GM19452 (cell line): Measurements from ENCODE around the gene DDX52.
"Not testable (repeated sequence)": the region's sequence is repeated elsewhere in the genome, so short reads cannot be mapped to it uniquely, and the experiment has no call there.

Source experiments
- ATAC-seq: cut with Tn5 transposase; IDR thresholded peaks from one replicate; pipeline ENCODE4 v1.9.1; 2021; ENCODE audit not compliant: unreplicated experiment

The DDX52 gene, protein sequence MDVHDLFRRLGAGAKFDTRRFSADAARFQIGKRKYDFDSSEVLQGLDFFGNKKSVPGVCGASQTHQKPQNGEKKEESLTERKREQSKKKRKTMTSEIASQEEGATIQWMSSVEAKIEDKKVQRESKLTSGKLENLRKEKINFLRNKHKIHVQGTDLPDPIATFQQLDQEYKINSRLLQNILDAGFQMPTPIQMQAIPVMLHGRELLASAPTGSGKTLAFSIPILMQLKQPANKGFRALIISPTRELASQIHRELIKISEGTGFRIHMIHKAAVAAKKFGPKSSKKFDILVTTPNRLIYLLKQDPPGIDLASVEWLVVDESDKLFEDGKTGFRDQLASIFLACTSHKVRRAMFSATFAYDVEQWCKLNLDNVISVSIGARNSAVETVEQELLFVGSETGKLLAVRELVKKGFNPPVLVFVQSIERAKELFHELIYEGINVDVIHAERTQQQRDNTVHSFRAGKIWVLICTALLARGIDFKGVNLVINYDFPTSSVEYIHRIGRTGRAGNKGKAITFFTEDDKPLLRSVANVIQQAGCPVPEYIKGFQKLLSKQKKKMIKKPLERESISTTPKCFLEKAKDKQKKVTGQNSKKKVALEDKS

DNA sequence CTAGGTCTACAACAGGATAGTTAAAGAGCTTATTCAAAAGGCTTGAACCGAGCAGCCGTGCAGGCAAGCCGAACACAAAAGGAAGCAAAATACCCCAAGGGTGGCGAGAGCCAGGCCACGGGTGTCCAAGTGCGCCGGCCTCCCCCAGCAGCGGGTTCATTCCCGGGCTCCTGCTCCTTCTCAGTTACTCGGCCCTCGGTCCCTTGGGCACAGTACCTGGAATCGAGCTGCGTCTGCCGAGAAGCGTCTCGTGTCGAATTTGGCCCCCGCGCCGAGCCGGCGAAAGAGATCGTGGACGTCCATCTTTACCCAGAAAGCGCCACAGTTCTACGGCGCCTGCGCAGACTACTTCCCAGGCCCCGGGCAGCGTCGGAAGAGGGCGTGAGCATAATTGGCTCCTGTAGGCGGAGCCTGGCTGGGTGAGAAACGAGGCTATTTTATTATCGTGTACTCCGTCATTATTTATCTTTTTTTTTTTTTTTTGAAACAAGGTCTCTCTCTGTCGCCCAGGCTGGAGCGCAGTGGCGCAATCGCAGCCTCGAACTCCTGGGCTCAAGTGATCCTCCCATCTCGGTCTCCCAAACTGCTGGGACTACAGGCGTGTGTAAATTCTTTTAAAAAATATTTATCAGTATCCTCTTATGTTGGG lies at the start of gene DDX52:
TSS of gene DDX52 (minus strand) at position 329 of the 649 bp plus-strand sequence. CDS start at position 303, 26 bp downstream.
- peak; percentile 80 for ATAC-seq

DNA sequence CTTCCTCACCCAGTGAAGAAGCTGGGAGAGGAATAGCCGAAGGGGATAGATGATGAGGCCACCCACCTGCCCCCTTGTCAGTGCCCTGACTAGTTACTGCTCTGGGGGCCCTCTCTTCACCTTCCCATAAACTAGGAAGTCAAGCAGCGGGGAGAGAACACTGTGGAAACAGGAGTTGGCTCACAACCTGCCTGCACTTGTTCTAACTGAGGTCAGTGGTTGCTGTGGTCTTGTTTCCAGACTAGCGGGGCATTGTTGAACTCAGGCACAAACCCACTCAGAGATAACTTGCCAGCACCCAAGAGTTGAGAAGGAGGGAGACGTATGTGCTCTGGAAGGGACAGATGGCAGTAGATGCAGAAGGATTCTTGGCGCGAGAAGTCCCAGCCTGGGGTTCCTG lies 48.6 kb upstream of the DDX52 start:
- no peak for ATAC-seq

DNA sequence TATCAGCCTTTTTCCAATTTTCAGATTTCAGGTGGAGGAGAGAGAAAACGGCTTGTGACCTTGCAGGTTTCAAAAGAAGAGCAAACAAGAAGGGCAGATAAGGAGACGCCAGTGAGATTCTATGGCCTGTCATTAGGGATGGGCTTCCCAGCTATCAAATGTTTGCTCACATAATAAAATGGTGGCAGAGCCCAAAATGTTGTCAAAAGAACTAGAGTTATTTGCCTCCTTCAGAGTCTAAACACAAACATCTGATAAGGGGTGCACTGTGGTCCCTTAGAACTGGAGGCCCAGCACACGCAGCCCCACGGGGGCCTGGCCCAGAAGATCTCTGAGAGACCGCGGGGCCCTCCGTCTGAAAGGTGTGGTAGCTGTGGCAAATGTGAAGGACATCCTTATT lies 46.1 kb upstream of the DDX52 start:
- no peak for ATAC-seq

DNA sequence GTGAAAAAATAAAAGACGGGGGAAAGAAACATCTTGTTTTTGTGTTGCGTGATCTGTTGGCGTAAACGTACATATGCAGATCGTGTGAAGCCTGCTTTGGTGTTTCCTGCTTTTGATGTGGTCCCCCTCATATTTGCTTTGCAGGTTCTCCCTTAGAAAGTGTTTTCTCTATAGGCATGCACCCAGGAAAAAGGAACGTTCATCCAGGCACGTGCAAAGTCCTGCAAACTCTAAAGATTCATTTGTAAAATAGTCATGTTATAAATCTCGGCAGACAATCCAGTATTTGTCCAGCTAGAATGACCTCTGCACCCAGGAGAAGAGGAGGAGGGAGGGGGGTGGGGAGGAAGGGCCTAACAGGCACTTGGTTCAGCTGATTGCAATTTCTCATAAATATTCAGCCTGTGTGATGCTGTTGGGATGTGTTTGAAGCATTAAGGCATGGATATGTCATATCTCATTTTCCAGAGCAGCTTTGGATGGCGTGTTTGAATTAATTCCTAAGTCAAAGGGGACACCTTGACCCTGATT lies 40.3 kb upstream of the DDX52 start:
- no peak for ATAC-seq

DNA sequence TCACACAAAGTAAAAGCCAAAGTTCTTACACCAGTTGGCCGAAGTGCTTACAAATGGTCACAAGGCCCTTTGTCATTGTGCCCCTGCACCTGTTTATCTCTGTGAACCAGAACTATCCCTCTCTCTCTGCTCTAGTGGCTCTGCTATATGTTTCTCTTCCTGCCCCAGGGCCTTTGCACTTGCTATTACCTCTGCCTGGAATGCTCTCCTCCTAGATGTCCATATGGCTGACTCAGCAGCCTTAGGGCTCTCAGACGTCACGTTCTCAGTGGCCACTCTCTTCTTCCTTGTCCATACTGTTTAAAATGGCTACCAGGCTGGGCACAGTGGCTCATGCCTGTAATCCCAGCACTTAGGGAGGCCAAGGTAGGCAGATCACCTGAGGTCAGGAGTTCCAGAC lies 38.8 kb upstream of the DDX52 start:
- no peak for ATAC-seq

DNA sequence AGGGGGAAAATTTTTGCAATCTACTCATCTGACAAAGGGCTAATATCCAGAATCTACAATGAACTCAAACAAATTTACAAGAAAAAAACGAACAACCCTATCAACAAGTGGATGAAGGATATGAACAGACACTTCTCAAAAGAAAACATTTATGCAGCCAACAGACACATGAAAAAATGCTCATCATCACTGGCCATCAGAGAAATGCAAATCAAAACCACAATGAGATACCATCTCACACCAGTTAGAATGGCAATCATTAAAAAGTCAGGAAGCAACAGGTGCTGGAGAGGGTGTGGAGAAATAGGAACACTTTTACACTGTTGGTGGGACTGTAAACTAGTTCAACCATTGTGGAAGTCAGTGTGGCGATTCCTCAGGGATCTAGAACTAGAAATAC lies 36.7 kb upstream of the DDX52 start:
- ATAC-seq: not testable (repeated sequence)

DNA sequence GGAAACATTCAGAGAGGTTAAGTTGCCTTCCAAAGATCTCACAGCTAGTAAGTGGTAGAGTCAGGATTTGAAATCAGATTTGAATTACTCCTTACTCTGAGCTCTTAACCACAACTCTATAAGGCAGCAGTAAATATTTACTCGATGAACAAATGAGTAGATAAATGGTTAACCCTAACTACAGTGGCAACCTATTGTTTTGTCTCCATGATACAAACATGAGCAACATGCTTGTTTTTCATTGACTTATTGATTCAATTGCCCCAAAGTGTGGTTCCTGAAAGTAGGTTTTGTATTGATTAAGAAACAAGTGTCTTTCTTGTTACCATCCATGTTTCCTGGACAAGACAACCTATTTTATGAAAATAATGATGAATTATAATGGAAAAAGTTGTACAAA lies 34.8 kb upstream of the DDX52 start:
- ATAC-seq: no peak

DNA sequence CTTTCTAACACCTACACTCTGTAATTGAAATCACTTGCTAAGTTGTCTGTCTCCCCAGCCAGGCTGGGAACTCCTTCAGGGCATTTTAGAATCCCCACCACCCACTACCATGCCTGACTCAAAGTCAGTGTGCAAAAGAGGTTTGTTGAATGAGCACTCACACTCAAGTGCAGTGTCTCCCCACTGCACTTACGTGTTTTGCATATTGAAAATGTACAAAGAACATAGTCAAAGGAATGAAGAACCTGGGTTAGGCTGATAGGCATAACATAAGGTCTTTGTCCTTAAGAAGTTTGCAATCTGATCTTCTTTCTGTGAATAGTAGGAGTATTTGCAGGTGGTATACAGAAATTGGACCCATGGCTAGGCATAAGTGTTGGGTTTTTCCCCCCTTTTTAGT lies 33.8 kb upstream of the DDX52 start:
- ATAC-seq: no peak

DNA sequence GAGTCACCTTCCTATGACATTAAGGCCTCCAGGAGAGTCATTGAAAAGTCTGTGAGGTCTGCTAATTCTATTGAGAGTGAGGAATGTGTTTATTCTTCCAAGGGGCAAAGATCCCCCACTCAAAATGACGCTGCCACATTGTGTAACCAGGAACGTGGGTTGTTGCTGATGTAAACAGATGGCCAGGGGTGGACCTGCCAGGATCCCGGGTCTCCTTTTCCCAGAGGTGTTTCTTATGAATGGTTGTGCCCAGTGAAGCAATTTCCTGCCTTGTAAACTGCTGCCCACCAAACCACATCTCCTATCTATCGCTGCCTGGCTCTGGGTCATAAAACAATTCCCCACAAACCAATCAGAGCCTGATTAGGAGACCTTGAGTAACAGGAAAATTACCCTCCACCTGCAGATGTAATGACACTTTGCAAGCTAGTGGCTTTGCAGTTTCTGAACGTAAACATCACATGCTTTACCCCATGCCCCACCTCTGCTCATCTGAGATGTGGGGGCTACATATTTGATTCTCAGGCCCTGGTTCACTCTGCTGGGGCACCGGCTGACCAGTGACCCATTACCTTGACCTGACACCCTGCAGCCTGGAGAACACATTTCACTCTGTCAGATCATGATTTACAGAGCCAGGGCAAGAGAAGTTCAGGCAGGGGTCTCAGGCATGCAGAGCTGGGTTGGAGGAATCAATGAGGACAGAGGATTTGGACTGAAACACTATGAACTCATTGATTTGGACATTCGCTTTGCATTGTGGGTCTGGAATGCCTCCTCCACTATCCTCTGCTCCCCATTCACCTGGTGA lies 33.1 kb upstream of the DDX52 start:
- ATAC-seq: no peak

DNA sequence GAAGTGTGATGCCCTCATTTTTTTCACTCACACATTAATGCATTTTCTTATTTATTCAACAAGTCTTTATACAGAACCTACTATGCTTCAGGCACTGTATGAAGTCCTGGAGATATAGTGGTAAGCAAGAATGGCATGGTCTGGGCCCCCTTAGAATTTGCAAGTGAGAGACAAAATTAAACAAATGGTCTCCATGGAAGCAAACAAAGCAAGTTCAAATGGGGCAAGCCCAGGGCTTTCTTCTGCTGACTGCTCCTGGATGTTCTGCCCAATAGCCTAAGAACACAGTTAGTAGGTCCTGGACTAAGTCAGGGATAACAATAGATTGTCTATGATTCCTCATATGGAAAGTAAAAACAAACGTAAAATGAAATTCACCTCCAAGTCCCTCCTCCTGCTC lies 31.3 kb upstream of the DDX52 start:
- no peak for ATAC-seq

DNA sequence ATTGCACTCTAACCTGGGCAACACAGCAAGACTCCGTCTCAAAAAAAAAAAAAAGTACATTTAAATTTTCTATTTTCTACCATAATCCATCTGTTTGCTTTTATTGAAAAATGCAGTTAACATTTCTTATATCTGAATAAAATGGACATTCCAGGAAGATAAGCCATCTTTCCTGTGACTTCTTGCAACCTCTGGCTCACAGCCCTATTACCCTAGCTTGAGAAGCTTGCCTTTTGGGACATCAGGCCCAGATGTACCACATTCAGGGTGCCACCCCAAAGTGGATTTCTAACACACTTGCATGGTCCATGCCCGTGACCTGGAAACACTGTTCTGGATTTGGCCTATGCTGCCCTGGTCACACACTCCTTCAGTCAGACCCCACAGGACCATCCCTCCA lies 30.1 kb upstream of the DDX52 start:
- ATAC-seq: no peak

DNA sequence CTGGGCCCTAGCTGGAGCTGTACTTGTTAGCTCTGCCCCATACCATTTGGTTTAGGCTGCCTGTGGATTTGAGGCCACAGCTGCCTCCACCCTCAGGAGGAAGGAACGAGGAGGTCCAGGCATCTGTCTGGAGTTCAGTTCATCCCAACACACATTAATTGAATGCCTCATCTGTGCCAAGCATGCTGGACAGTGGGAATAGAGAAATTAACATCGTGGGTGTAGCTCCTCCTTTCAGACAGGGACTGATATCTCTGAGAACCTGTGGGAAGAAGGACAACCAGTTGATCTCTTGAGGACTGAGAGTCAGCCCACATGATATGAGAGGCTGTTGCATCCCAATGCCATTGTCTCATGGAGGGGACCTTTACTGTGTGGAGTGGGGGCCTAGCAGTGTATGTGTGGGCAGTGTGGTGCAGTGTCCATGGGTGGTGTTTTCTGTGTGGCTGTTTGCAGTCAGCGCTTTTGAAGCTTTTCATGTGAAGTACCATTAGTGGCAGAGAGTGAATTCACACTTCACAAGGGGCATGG lies 29.4 kb upstream of the DDX52 start:
- ATAC-seq: no peak

DNA sequence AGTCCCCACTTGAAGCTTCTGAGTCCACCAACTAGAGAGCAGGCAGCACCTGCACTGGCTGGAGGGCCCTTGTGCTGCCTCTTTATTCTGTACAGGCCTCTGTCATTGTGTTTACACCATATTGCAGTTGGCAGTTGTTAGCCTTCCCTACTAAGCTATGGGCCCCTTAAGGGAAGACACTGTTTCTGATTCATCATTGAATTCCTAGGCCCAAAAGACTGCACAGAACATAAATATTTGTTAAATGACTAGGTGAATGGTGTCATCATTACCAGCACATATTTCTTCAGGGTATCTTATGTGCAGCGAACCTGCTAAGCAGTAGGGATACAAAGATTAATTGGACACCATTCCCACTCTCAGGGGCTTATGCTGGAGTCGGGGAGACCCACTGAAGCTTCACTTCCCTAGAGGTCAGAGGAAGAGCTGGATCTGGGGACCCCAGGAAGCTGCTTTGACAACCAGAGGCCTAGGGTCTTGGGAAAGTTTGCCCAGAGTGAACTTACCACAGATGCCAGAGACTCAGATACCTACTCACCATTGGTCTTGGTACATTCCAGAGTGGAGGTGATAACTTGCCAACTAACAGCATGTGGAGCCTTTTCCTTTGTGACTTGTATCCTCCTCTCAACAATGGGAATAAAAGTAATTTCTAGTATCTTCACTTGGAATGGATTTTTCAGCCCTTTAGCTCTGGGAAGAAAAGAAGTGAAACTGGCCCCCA lies 28.7 kb upstream of the DDX52 start:
- no peak for ATAC-seq

DNA sequence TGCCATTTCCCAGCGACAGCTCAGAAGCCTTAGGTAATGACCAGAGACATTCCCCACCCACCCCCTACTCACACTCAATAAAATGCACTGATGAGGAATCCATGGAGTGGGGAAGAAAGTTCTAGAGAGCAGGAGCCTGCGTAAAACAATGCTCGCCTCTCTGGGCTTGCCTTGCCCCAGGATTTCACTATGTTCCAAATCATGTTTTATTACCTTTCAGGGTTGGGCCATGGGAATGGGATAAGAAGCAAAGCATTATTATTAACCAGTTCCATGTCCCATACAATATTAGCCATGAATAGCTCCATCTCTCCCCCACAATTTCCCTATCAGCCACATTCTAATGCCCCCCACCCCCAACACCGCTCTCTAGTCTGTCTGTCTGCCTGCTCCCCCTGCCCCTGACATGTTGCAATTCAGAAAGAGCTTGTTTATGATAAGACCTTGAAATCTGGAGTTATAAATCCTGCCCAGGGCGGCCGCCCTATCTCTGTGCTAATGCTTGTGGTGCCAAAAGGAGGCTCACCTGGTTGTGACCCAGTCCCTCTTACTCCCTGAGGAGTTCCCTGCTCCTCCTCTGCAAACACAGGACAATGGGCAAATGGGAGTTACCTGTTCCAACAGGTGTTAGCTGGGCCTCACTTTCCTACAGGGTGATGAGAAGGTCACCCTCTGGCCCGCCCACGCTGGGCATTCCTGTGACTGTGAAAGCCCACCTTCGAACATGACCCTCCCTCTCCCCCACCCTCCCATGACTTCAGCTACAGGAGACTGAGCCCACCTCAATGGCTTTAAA lies 28.0 kb upstream of the DDX52 start:
- no peak for ATAC-seq

DNA sequence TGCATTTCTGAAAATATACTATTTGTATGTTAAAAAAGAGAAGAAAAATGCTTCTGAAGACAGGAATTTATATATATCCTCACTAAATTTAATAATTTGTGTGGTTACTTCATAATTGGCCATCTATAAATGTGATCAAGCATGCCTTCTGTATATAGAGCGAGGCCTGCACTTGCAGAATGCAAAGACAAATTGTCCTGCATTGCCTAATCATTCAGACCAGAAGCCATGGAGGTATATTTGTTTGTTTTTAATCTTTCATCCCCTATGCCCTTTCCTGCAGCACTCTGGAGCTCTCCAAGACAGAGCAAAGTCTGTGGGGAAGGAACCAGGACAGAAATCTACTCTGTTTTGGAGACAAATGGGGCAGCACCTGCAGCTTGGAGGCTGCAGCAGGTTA lies 23.8 kb upstream of the DDX52 start:
- no peak for ATAC-seq

DNA sequence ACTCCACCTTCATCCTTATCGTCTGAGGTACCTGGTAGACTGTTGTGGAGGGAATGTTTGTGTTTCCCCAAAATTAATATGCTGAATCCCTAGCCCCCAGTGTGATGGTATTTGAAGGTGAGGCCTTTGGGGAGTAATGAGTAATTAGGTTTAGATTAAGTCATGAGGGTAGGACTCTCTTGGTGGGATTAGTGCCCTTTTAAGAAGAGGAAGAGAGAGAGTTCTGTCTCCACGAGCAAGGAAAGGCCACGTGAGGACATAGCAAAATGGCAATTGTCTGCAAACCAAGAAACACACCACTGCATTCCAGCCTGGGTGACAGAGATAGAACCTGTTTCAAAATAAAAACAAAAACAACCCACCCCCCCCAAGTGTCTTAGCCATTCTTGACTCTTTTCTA lies 21.0 kb upstream of the DDX52 start:
- no peak for ATAC-seq

DNA sequence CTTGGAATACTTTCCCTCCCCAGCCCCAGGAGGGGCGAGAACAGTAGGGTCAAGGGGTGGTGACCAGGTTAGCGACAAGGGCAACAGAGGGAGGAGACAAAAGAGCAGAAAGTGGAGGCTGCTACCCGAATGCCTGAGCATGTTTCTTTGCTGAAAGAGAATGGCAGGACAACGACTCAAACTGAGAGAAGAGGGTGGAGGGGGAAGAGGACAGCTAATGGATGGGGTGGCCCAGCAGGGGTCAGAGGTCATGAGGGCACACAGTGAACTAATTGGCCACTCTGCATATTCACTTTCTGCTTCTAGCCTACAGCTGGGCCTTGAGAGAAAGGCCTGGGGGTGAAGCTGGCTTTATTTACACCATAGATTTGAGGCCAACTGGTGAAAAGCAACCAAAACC lies 19.1 kb upstream of the DDX52 start:
- ATAC-seq: no peak

DNA sequence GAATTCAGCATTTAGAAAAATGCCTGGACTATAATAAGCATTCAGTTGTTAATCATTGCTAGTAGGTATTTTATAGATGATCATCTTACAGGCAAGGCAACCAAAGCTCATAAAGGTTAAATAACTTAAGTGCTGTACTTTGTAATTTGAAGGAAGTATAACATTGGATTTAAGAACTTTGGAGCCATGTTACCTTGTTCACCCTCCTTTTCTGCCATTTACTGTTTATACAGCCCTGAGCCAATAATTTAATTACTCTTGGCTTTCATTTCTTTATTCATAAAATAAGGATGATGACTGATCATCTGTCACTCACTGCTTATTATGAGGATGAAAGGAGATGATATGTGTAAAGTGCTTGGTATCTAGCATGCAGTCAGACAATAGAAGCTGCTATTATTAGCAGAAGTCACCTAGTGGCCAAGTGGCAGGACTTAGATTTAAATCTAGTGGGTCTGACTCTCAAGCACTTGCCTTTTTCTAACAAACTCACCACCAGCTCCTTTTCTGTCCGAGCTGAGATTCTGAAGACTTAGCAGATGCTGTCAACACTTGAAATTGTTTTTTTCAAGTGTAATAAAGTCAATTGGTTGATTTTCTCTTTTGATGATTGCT lies 18.3 kb upstream of the DDX52 start:
- ATAC-seq: no peak

DNA sequence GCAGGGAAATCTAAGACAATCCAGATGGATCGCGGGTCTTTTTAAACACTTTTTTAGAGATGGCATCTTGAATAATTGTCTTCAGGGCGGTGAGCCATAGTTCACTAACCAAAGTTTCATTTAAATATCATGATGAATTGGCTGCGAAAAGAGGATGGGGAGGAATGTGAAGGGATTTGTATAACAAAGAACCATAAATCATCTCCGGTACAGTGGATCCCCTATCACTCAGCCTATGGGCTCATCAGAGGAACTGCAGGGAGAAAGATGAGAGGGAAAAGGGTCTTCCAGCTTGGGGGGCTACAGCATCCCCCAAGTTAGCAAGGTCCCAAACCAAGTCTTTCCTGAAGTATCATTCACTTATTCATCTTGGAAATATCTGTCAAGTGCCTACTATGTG lies 16.7 kb upstream of the DDX52 start:
- ATAC-seq: no peak
